ENCODE data around the gene SKI.

- TF ChIP-seq YY1 (IDR thresholded peaks at IDR 0.05; ENCODE audit: low read depth, low read length) (no peak), CEBPB (IDR thresholded peaks at IDR 0.05; ENCODE audit: borderline replicate concordance in 1 of 2, low read depth in 2 of 2, low read length in 2 of 2) (no peak), POLR2AphosphoS5 (IDR thresholded peaks at IDR 0.05; ENCODE audit: low read length) (no peak), TBL1XR1 (IDR thresholded peaks at IDR 0.05; ENCODE audit: low read depth, low read length) (no peak), NR2C1 (IDR thresholded peaks at IDR 0.05) (no peak), POLR2A (IDR thresholded peaks at IDR 0.05; ENCODE audit: low read depth, low read length) (no peak), USF2 (IDR thresholded peaks at IDR 0.05; ENCODE audit: borderline replicate concordance, low read depth, low read length) (no peak), HCFC1 (IDR thresholded peaks at IDR 0.05; ENCODE audit: low read length) (no peak), MXI1 (IDR thresholded peaks at IDR 0.05; ENCODE audit: low read depth, low read length) (no peak), CBX3 (IDR thresholded peaks at IDR 0.05; ENCODE audit: borderline replicate concordance, low read depth) (no peak), SMAD1 (IDR thresholded peaks at IDR 0.05; ENCODE audit: low read depth, partially characterized antibody) (no peak)
- TF ChIP-seq, protein P1, sequence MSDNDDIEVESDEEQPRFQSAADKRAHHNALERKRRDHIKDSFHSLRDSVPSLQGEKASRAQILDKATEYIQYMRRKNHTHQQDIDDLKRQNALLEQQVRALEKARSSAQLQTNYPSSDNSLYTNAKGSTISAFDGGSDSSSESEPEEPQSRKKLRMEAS (IDR thresholded peaks at IDR 0.05; ENCODE audit: low read depth, low read length): no peak
- TF ChIP-seq, protein P2, sequence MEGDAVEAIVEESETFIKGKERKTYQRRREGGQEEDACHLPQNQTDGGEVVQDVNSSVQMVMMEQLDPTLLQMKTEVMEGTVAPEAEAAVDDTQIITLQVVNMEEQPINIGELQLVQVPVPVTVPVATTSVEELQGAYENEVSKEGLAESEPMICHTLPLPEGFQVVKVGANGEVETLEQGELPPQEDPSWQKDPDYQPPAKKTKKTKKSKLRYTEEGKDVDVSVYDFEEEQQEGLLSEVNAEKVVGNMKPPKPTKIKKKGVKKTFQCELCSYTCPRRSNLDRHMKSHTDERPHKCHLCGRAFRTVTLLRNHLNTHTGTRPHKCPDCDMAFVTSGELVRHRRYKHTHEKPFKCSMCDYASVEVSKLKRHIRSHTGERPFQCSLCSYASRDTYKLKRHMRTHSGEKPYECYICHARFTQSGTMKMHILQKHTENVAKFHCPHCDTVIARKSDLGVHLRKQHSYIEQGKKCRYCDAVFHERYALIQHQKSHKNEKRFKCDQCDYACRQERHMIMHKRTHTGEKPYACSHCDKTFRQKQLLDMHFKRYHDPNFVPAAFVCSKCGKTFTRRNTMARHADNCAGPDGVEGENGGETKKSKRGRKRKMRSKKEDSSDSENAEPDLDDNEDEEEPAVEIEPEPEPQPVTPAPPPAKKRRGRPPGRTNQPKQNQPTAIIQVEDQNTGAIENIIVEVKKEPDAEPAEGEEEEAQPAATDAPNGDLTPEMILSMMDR (IDR thresholded peaks at IDR 0.05 in 2 of 3, conservative IDR thresholded peaks at IDR 0.05 in 1 of 3; ENCODE audit: control insufficient read depth in 2 of 3, extremely low read depth in 1 of 3, insufficient read depth in 1 of 3, low read depth in 3 of 3, low read length in 3 of 3): no peak
These were observed 106.9 kb downstream of the SKI start for GRCh38 chr1:2334883-2335534.
